Astrocyte (in vitro differentiated cells and primary cell): ENCODE measurements around the gene AP2M1.

Experiments
- EZH2 ChIP-seq: IDR thresholded peaks from 2 replicates; pipeline ENCODE4 v1.6.1; 2012; ENCODE audit warnings: mild to moderate bottlenecking, low read length, inconsistent platforms; ENCODE audit not compliant: insufficient read depth
- TF ChIP-seq, protein P1 (sequence below): IDR thresholded peaks from 2 replicates; pipeline ENCODE4 v1.5.1; 2011; ENCODE audit warnings: low read depth, mild to moderate bottlenecking, inconsistent platforms, low read length, moderate library complexity; ENCODE audit not compliant: insufficient read depth

DNA sequence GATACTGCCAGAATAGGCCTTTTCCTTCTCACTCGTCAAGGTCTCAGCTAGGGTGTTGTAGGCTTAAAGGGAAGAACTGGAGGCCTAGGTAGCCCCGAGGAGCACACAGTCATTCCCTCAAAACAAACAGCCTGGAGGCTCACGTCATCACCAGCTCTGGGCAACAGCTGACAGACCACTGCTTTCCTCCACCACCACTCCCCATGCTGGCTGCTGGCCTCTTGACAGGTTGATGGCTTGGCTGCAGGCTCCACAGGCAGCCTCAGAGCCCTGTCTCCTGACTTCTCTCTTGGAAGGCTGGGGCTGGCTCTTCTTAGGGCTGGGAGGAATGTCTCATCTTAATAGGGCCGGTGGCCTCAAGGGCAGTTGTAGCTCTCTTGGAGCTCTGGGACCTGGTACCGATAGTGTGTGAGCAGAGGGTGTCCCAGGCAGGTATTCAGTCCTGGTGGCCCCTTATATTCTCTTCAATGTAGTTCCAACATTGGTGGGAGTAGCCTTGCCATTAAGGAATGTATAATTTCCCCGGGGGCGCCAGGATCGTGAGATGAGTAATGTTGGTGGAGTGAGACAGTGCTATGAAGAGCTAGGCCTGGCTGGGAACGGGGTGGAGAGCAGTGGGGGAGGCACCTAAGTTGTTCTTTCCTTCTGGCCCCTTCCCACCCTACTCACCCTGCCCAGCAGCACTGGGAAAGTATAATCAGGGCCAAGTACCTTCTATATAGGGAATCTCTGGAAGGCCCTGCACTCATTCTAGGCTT, 6.1 kb upstream of the AP2M1 start:
- TF ChIP-seq, protein P1, sequence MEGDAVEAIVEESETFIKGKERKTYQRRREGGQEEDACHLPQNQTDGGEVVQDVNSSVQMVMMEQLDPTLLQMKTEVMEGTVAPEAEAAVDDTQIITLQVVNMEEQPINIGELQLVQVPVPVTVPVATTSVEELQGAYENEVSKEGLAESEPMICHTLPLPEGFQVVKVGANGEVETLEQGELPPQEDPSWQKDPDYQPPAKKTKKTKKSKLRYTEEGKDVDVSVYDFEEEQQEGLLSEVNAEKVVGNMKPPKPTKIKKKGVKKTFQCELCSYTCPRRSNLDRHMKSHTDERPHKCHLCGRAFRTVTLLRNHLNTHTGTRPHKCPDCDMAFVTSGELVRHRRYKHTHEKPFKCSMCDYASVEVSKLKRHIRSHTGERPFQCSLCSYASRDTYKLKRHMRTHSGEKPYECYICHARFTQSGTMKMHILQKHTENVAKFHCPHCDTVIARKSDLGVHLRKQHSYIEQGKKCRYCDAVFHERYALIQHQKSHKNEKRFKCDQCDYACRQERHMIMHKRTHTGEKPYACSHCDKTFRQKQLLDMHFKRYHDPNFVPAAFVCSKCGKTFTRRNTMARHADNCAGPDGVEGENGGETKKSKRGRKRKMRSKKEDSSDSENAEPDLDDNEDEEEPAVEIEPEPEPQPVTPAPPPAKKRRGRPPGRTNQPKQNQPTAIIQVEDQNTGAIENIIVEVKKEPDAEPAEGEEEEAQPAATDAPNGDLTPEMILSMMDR = no peak
- TF ChIP-seq EZH2 = no peak
